Mesenchymal stem cell (in vitro differentiated cells and primary cell): Measurements from ENCODE around the gene P2RX2.
A peak's percentile ranks its signal among the peaks of the same experiment; 100 is the strongest.
"Not testable (repeated sequence)": the region's sequence is repeated elsewhere in the genome, so short reads cannot be mapped to it uniquely, and the experiment has no call there.

ENCODE experiments used
- DNase-seq: peaks from one replicate; pipeline ENCODE4 v3.0.0-alpha.2; 2013
- H2AFZ ChIP-seq: one replicate; pipeline ENCODE4 v1.6.1; 2013; ENCODE audit warnings: low read depth, mild to moderate bottlenecking, control low read depth, inconsistent platforms, low read length, moderate library complexity
- H2AK5ac ChIP-seq: 2 replicates; pipeline ENCODE4 v1.6.1; 2013; ENCODE audit warnings: low read length, moderate library complexity, mild to moderate bottlenecking, inconsistent platforms; ENCODE audit not compliant: severe bottlenecking
- H2BK120ac ChIP-seq: one replicate; pipeline ENCODE4 v1.6.1; 2013; ENCODE audit warnings: low read depth, mild to moderate bottlenecking, inconsistent platforms, low read length, moderate library complexity
- H2BK12ac ChIP-seq, 2 experiments: one replicate each; pipeline ENCODE4 v1.6.1; 2013; ENCODE audit warnings: inconsistent platforms in 2 of 2, low read length in 2 of 2, mild to moderate bottlenecking in 2 of 2, moderate library complexity in 2 of 2, control low read depth in 1 of 2
- H2BK15ac ChIP-seq: one replicate; pipeline ENCODE4 v1.6.1; 2013; ENCODE audit warnings: mild to moderate bottlenecking, low read depth, inconsistent platforms; ENCODE audit not compliant: poor library complexity, severe bottlenecking
- H2BK5ac ChIP-seq: 2 replicates; pipeline ENCODE4 v1.6.1; 2013; ENCODE audit warnings: low read depth, mild to moderate bottlenecking, low read length, control low read depth, inconsistent platforms; ENCODE audit not compliant: poor library complexity, severe bottlenecking
- H3K14ac ChIP-seq, 2 experiments: one replicate each; pipeline ENCODE4 v1.6.1; 2013; ENCODE audit warnings: inconsistent platforms in 2 of 2, low read length in 2 of 2, control low read depth in 1 of 2, mild to moderate bottlenecking in 1 of 2, moderate library complexity in 1 of 2
- H3K18ac ChIP-seq, 2 experiments: one replicate each; pipeline ENCODE4 v1.6.1; 2013; ENCODE audit warnings: inconsistent platforms in 2 of 2, low read length in 2 of 2, control low read depth in 1 of 2, low read depth in 1 of 2, mild to moderate bottlenecking in 1 of 2
- H3K23ac ChIP-seq, 2 experiments: one replicate each; pipeline ENCODE4 v1.6.1; 2013; ENCODE audit warnings: inconsistent platforms in 2 of 2, low read length in 2 of 2, mild to moderate bottlenecking in 2 of 2, moderate library complexity in 2 of 2, control low read depth in 1 of 2
- H3K27ac ChIP-seq: 2 replicates; pipeline ENCODE4 v1.5.1; 2013; ENCODE audit warnings: mild to moderate bottlenecking, moderate library complexity, low read length, control low read depth, inconsistent platforms; ENCODE audit not compliant: poor library complexity, severe bottlenecking
- H3K27me3 ChIP-seq, 2 experiments: 2 replicates each; pipeline versions ENCODE4 v1.6.1 to v1.7.0; 2013; ENCODE audit warnings: low read length in 2 of 2, mild to moderate bottlenecking in 2 of 2, moderate library complexity in 2 of 2, control low read depth in 1 of 2, inconsistent platforms in 1 of 2; ENCODE audit not compliant: control insufficient read depth in 1 of 2, insufficient read depth in 1 of 2
- H3K36me3 ChIP-seq, 2 experiments: 2 replicates each; pipeline versions ENCODE4 v1.6.1 to v1.7.0; 2013; ENCODE audit warnings: low read length in 2 of 2, control low read depth in 1 of 2, inconsistent platforms in 1 of 2, low read depth in 1 of 2, mild to moderate bottlenecking in 1 of 2; ENCODE audit not compliant: insufficient read depth in 2 of 2, control insufficient read depth in 1 of 2
- H3K4ac ChIP-seq, 2 experiments: one replicate each; pipeline ENCODE4 v1.6.1; 2013; ENCODE audit warnings: inconsistent platforms in 2 of 2, low read length in 2 of 2, mild to moderate bottlenecking in 2 of 2, moderate library complexity in 2 of 2, control low read depth in 1 of 2, low read depth in 1 of 2
- H3K4me1 ChIP-seq: 2 replicates; pipeline ENCODE4 v1.6.1; 2013; ENCODE audit warnings: low read depth, low read length, control low read depth; ENCODE audit not compliant: control insufficient read depth, insufficient read depth
- H3K4me2 ChIP-seq: 2 replicates; pipeline ENCODE4 v1.6.1; 2013; ENCODE audit warnings: low read length, mild to moderate bottlenecking, inconsistent platforms; ENCODE audit not compliant: poor library complexity, severe bottlenecking
- H3K4me3 ChIP-seq, 2 experiments: 2 replicates each; pipeline versions ENCODE4 v1.5.1 to v1.7.0; 2013; ENCODE audit warnings: low read length in 2 of 2, mild to moderate bottlenecking in 2 of 2, control low read depth in 1 of 2, low read depth in 1 of 2; ENCODE audit not compliant: insufficient read depth in 1 of 2
- H3K79me1 ChIP-seq: replicated peaks from 2 replicates; pipeline ENCODE4 v1.6.1; 2013; ENCODE audit warnings: mild to moderate bottlenecking, control low read depth, low read length, inconsistent platforms; ENCODE audit not compliant: poor library complexity, severe bottlenecking
- H3K9ac ChIP-seq: 2 replicates; pipeline ENCODE4 v1.7.0; 2013; ENCODE audit warnings: mild to moderate bottlenecking, low read length, moderate library complexity
- H3K9me3 ChIP-seq: 2 replicates; pipeline ENCODE4 v1.7.0; 2013; ENCODE audit warnings: mild to moderate bottlenecking, low read length; ENCODE audit not compliant: control insufficient read depth
- H4K8ac ChIP-seq: one replicate; pipeline ENCODE4 v1.6.1; 2013; ENCODE audit warnings: inconsistent platforms, mild to moderate bottlenecking, low read length, moderate library complexity
- H4K91ac ChIP-seq: one replicate; pipeline ENCODE4 v1.6.1; 2013; ENCODE audit warnings: mild to moderate bottlenecking, low read length, inconsistent platforms
- WGBS: methylation state at CpG from one replicate; pipeline ENCODE4 v1.1.7; 2013; ENCODE audit warnings: mixed read lengths; 5-methylcytosine and 5-hydroxymethylcytosine counted together

The P2RX2 gene

DNA sequence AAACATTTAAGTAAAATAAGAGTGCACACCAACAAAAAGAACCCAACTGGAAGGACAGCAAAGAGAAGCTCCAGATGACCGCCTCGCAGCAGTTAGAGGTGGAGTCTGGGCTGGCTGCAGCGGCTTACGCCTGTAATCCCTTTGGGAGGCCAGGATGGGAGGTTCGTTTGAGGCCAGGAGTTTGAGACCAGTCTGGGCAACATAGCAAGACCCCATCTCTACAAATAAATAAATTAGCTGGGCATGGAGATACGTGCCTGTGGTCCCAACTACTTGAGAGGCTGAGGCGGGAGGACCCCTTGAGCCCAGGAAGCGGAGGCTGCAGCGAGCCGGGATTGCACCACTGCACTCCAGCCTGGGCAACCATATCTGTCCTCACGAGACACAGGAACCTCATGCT lies 23.4 kb upstream of the P2RX2 start:
- Histone ChIP-seq H3K23ac (no peak overlapping the region), H2BK5ac (no peak overlapping the region), H4K8ac (no peak overlapping the region), H3K79me1 (no peaks in the 10 kb centered on the region), H3K27me3 (peaks cover 0 to 57% of the 10 kb centered on the region in 2 experiments), H3K14ac (no peak overlapping the region), H3K9ac (no peak overlapping the region), H3K4me2 (no peak overlapping the region), H2AK5ac (no peak overlapping the region), H2BK12ac (no peak overlapping the region), H2AFZ (no peak overlapping the region), H2BK15ac (no peak overlapping the region), H4K91ac (no peak overlapping the region), H2BK120ac (no peak overlapping the region), H3K27ac (no peak overlapping the region), H3K9me3 (no peaks in the 10 kb centered on the region), H3K4ac (no peak overlapping the region), H3K18ac (no peak overlapping the region), H3K36me3 (no peaks in the 10 kb centered on the region), H3K4me3 (no peak overlapping the region), H3K4me1 (peaks cover 14% of the 10 kb centered on the region)
- 88% methylated on average over 11 of the region's 11 CpGs for WGBS
- no peak for DNase-seq

- no peak overlapping the region for H3K23ac ChIP-seq
- no peaks in the 10 kb centered on the region for H3K9me3 ChIP-seq
- H3K4ac ChIP-seq, result peak overlapping the region; percentile 42 to 57
- no peaks in the 10 kb centered on the region for H3K36me3 ChIP-seq
- no peak overlapping the region for H2AFZ ChIP-seq
- peak overlapping the region; percentile 33 for H4K8ac ChIP-seq
- peak overlapping the region; percentile 45 to 61 for H3K18ac ChIP-seq
- H3K4me1 ChIP-seq, result peaks cover 19% of the 10 kb centered on the region
- H2BK5ac ChIP-seq, result no peak overlapping the region
- DNase-seq, result peak; percentile 82
- no peak overlapping the region for H3K14ac ChIP-seq
- H3K27me3 ChIP-seq, result peaks cover 3 to 58% of the 10 kb centered on the region in 2 experiments
- H2BK120ac ChIP-seq, result no peak overlapping the region
- peak overlapping the region; percentile 14 to 65 for H2BK12ac ChIP-seq
- no peaks in the 10 kb centered on the region for H3K79me1 ChIP-seq
- no peak overlapping the region for H3K4me2 ChIP-seq
- WGBS, result 55% methylated on average over 18 of the region's 18 CpGs
- H4K91ac ChIP-seq, result peak overlapping the region; percentile 85
- no peak overlapping the region for H3K9ac ChIP-seq
- H3K4me3 ChIP-seq, result no peak overlapping the region
- peak overlapping the region; percentile 17 for H2AK5ac ChIP-seq
- peak overlapping the region; percentile 33 for H3K27ac ChIP-seq
- no peak overlapping the region for H2BK15ac ChIP-seq
Measured at GRCh38 chr12:132596016-132596415, 22.6 kb upstream of the P2RX2 start.

- Histone ChIP-seq H2BK120ac (no peak overlapping the region), H2AFZ (peak overlapping the region; percentile 72), H3K4ac (peak overlapping the region in 1 of 2 experiments; percentile 55), H3K18ac (peak overlapping the region; percentile 1 to 78), H2BK15ac (no peak overlapping the region), H3K79me1 (no peaks in the 10 kb centered on the region), H3K23ac (peak overlapping the region in 1 of 2 experiments; percentile 52), H3K9ac (peak overlapping the region; percentile 63), H3K27me3 (peaks cover 10 to 62% of the 10 kb centered on the region in 2 experiments), H3K9me3 (no peaks in the 10 kb centered on the region), H3K4me2 (peak overlapping the region; percentile 58), H4K8ac (peak overlapping the region; percentile 57), H3K4me1 (peaks cover 22% of the 10 kb centered on the region), H3K4me3 (peak overlapping the region in 1 of 2 experiments; percentile 77), H3K14ac (peak overlapping the region in 1 of 2 experiments; percentile 97), H2AK5ac (no peak overlapping the region), H2BK12ac (peak overlapping the region in 1 of 2 experiments; percentile 73), H4K91ac (peak overlapping the region; percentile 30), H3K36me3 (no peaks in the 10 kb centered on the region), H3K27ac (peak overlapping the region; percentile 57), H2BK5ac (no peak overlapping the region)
- peak; percentile 68 for DNase-seq
- WGBS, result 8% methylated on average over 23 of the region's 58 CpGs
Measured at GRCh38 chr12:132597333-132598316, 21.0 kb upstream of the P2RX2 start.

DNA sequence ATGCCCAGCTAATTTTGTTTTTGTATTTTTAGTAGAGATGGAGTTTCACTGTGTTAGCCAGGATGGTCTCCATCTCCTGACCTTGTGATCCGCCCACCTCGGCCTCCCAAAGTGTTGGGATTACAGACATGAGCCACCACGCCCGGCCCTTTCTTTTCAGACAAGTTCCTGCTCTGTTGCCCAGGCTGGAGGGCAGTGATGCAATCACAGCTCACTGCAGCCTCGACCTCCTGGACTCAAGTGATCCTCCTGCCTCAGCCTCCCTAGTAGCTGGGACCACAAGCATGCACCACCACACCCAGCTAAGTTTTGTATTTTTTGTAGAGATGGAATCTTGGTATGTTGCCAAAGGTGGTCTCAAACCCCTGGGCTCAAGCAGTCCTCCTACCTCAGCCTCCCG lies 19.1 kb upstream of the P2RX2 start:
- H3K4ac ChIP-seq, DNase-seq, H3K36me3 ChIP-seq, H2BK120ac ChIP-seq, H3K79me1 ChIP-seq, H4K8ac ChIP-seq, H2BK12ac ChIP-seq, H2BK15ac ChIP-seq, H3K23ac ChIP-seq, H3K14ac ChIP-seq, H2AK5ac ChIP-seq, H4K91ac ChIP-seq, H3K4me3 ChIP-seq, H3K4me2 ChIP-seq, H3K27ac ChIP-seq, H3K9ac ChIP-seq, H3K18ac ChIP-seq, H2BK5ac ChIP-seq, H2AFZ ChIP-seq, H3K9me3 ChIP-seq: not testable (repeated sequence)
- peaks cover 18 to 64% of the 10 kb centered on the region in 2 experiments for H3K27me3 ChIP-seq
- 85% methylated on average over 5 of the region's 6 CpGs for WGBS
- peaks cover 22% of the 10 kb centered on the region for H3K4me1 ChIP-seq
